ENCODE data around the gene LIX1L. TPM values are rescaled to one million over a fixed set of nuclear protein-coding genes. Genes with fewer than 3 reads are reported as not detected.
"Not testable (repeated sequence)": the region's sequence is repeated elsewhere in the genome, so short reads cannot be mapped to it uniquely, and the experiment has no call there.

LIX1L gene
- polyA plus RNA-seq, 1 donor (not counting 4 experiments of a cell fraction or from before 2014, with no cell fraction given), result 20.0 TPM

GRCh38 chr1:145926686-145927062 is 31.1 kb downstream of the LIX1L start:
- H3K36me3 ChIP-seq (ENCODE audit: control insufficient read depth in 2 of 2, extremely low read depth in 1 of 2, insufficient read depth in 2 of 2, low read length in 2 of 2), result peaks cover 3 to 6% of the 10 kb centered on the region in 2 experiments
- DNase-seq (ENCODE audit: low read depth, low spot score) (no peak), FAIRE-seq (no peak)
- TF ChIP-seq CTCF (optimal IDR thresholded peaks at IDR 0.05 in 1 of 3, IDR thresholded peaks at IDR 0.05 in 1 of 3, conservative IDR thresholded peaks at IDR 0.05 in 1 of 3; ENCODE audit: extremely low read depth in 1 of 3, insufficient read depth in 2 of 3, low read length in 3 of 3), result no peak
- no peak for TF ChIP-seq EZH2 (IDR thresholded peaks at IDR 0.05; ENCODE audit: low read length)
- H3K4me3 ChIP-seq (ENCODE audit: control insufficient read depth in 2 of 3, extremely low read depth in 1 of 3, insufficient read depth in 2 of 3, low read depth in 1 of 3, low read length in 3 of 3), result peak overlapping the region; percentile 62 to 97 (median 95)
- no peaks in the 10 kb centered on the region for H3K9me3 ChIP-seq (ENCODE audit: control insufficient read depth, low read depth, low read length)
- H3K4me2 ChIP-seq (ENCODE audit: control insufficient read depth, extremely low read depth, insufficient read depth, low read depth, low read length), result peak overlapping the region; percentile 88
- H3K9ac ChIP-seq (ENCODE audit: control insufficient read depth, extremely low read depth, insufficient read depth, low read length), result peak overlapping the region; percentile 93
- H3K27ac ChIP-seq (ENCODE audit: control insufficient read depth, insufficient read depth, low read length), result peak overlapping the region; percentile 98
- dilution Hi-C loops (cut with MboI; ENCODE audit: extremely low pct_ligation_motif_present, low sequenced_read_pairs), result no loop called here
- peaks cover 10% of the 10 kb centered on the region for H3K4me1 ChIP-seq (ENCODE audit: control insufficient read depth, extremely low read depth, insufficient read depth, low read length)
- H3K9me1 ChIP-seq (ENCODE audit: control insufficient read depth, extremely low read depth, insufficient read depth, low read length), result no peaks in the 10 kb centered on the region
- H2AFZ ChIP-seq (ENCODE audit: control insufficient read depth, low read length), result peak overlapping the region; percentile 74
- no peaks in the 10 kb centered on the region for H3K27me3 ChIP-seq (ENCODE audit: control insufficient read depth, extremely low read depth, insufficient read depth, low read length)
- H4K20me1 ChIP-seq (ENCODE audit: control insufficient read depth, extremely low read depth, insufficient read depth, low read length), result no peaks in the 10 kb centered on the region
- H3K79me2 ChIP-seq (ENCODE audit: control insufficient read depth, insufficient read depth, low read length), result peaks cover 14% of the 10 kb centered on the region

- DNase-seq (ENCODE audit: low read depth, low spot score), result no peak
- Histone ChIP-seq H4K20me1 (ENCODE audit: control insufficient read depth, extremely low read depth, insufficient read depth, low read length) (no peaks in the 10 kb centered on the region), H3K4me3 (ENCODE audit: control insufficient read depth in 2 of 3, extremely low read depth in 1 of 3, insufficient read depth in 2 of 3, low read depth in 1 of 3, low read length in 3 of 3) (no peak overlapping the region), H3K4me1 (ENCODE audit: control insufficient read depth, extremely low read depth, insufficient read depth, low read length) (peaks cover 20% of the 10 kb centered on the region), H3K9ac (ENCODE audit: control insufficient read depth, extremely low read depth, insufficient read depth, low read length) (no peak overlapping the region), H3K27ac (ENCODE audit: control insufficient read depth, insufficient read depth, low read length) (no peak overlapping the region), H2AFZ (ENCODE audit: control insufficient read depth, low read length) (no peak overlapping the region), H3K27me3 (ENCODE audit: control insufficient read depth, extremely low read depth, insufficient read depth, low read length) (no peaks in the 10 kb centered on the region), H3K9me1 (ENCODE audit: control insufficient read depth, extremely low read depth, insufficient read depth, low read length) (no peaks in the 10 kb centered on the region), H3K4me2 (ENCODE audit: control insufficient read depth, extremely low read depth, insufficient read depth, low read depth, low read length) (no peak overlapping the region), H3K36me3 (ENCODE audit: control insufficient read depth in 2 of 2, extremely low read depth in 1 of 2, insufficient read depth in 2 of 2, low read length in 2 of 2) (peaks cover 3 to 6% of the 10 kb centered on the region in 2 experiments), H3K9me3 (ENCODE audit: control insufficient read depth, low read depth, low read length) (no peaks in the 10 kb centered on the region), H3K79me2 (ENCODE audit: control insufficient read depth, insufficient read depth, low read length) (peaks cover 25% of the 10 kb centered on the region)
- TF ChIP-seq EZH2 (IDR thresholded peaks at IDR 0.05; ENCODE audit: low read length) (no peak), CTCF (optimal IDR thresholded peaks at IDR 0.05 in 1 of 3, IDR thresholded peaks at IDR 0.05 in 1 of 3, conservative IDR thresholded peaks at IDR 0.05 in 1 of 3; ENCODE audit: extremely low read depth in 1 of 3, insufficient read depth in 2 of 3, low read length in 3 of 3) (no peak)
- dilution Hi-C loops (cut with MboI; ENCODE audit: extremely low pct_ligation_motif_present, low sequenced_read_pairs), result no loop called here
- FAIRE-seq, result no peak
These were observed 35.6 kb downstream of the LIX1L start for GRCh38 chr1:145922266-145922665.

- dilution Hi-C loops (cut with MboI; ENCODE audit: extremely low pct_ligation_motif_present, low sequenced_read_pairs); H2AFZ ChIP-seq (ENCODE audit: control insufficient read depth, low read length); H3K36me3 ChIP-seq (ENCODE audit: control insufficient read depth in 2 of 2, extremely low read depth in 1 of 2, insufficient read depth in 2 of 2, low read length in 2 of 2); H3K27ac ChIP-seq (ENCODE audit: control insufficient read depth, insufficient read depth, low read length); H3K4me3 ChIP-seq (ENCODE audit: control insufficient read depth in 2 of 3, extremely low read depth in 1 of 3, insufficient read depth in 2 of 3, low read depth in 1 of 3, low read length in 3 of 3); FAIRE-seq; H3K27me3 ChIP-seq (ENCODE audit: control insufficient read depth, extremely low read depth, insufficient read depth, low read length); H3K9me3 ChIP-seq (ENCODE audit: control insufficient read depth, low read depth, low read length); H4K20me1 ChIP-seq (ENCODE audit: control insufficient read depth, extremely low read depth, insufficient read depth, low read length); H3K4me2 ChIP-seq (ENCODE audit: control insufficient read depth, extremely low read depth, insufficient read depth, low read depth, low read length); H3K9me1 ChIP-seq (ENCODE audit: control insufficient read depth, extremely low read depth, insufficient read depth, low read length); H3K9ac ChIP-seq (ENCODE audit: control insufficient read depth, extremely low read depth, insufficient read depth, low read length); DNase-seq (ENCODE audit: low read depth, low spot score): not testable (repeated sequence)
- Histone ChIP-seq H3K4me1 (ENCODE audit: control insufficient read depth, extremely low read depth, insufficient read depth, low read length) (peaks cover 19% of the 10 kb centered on the region), H3K79me2 (ENCODE audit: control insufficient read depth, insufficient read depth, low read length) (peaks cover 15% of the 10 kb centered on the region)
These were observed 37.5 kb downstream of the LIX1L start for GRCh38 chr1:145920297-145920696.
